ENCODE results near the gene DZIP1. TPM values are rescaled to one million over a fixed set of nuclear protein-coding genes. Genes with fewer than 3 reads are reported as not detected.

The DZIP1 gene
- polyA plus RNA-seq, 1 donor (not counting 4 experiments of a cell fraction or from before 2014, with no cell fraction given): 1.4 TPM

GRCh38 chr13:95676762-95677563 lies 32.5 kb upstream of the DZIP1 start, which contains the start of gene DNAJC3:
Gene DNAJC3 (plus strand): TSS chr13:95677139. CDS start chr13:95677256, 117 bp downstream.
- Histone ChIP-seq H2AFZ (ENCODE audit: control insufficient read depth, low read length) (peak within 1 kb of the TSS; percentile 99), H3K79me2 (ENCODE audit: control insufficient read depth, insufficient read depth, low read length) (peaks cover 57% of the 10 kb centered on the region), H3K4me3 (ENCODE audit: control insufficient read depth in 2 of 3, extremely low read depth in 1 of 3, insufficient read depth in 2 of 3, low read depth in 1 of 3, low read length in 3 of 3) (peak within 1 kb of the TSS; percentile 54 to 97 (median 96)), H3K36me3 (ENCODE audit: control insufficient read depth in 2 of 2, extremely low read depth in 1 of 2, insufficient read depth in 2 of 2, low read length in 2 of 2) (no peaks in the 10 kb centered on the region), H3K27ac (ENCODE audit: control insufficient read depth, insufficient read depth, low read length) (peak within 1 kb of the TSS; percentile 95), H3K9me3 (ENCODE audit: control insufficient read depth, low read depth, low read length) (no peaks in the 10 kb centered on the region), H3K9me1 (ENCODE audit: control insufficient read depth, extremely low read depth, insufficient read depth, low read length) (peaks cover 2% of the 10 kb centered on the region), H3K9ac (ENCODE audit: control insufficient read depth, extremely low read depth, insufficient read depth, low read length) (peak within 1 kb of the TSS; percentile 98), H4K20me1 (ENCODE audit: control insufficient read depth, extremely low read depth, insufficient read depth, low read length) (peaks cover 3% of the 10 kb centered on the region), H3K27me3 (ENCODE audit: control insufficient read depth, extremely low read depth, insufficient read depth, low read length) (no peaks in the 10 kb centered on the region), H3K4me1 (ENCODE audit: control insufficient read depth, extremely low read depth, insufficient read depth, low read length) (peaks cover 25% of the 10 kb centered on the region), H3K4me2 (ENCODE audit: control insufficient read depth, extremely low read depth, insufficient read depth, low read depth, low read length) (peak within 1 kb of the TSS; percentile 92)
- DNase-seq (ENCODE audit: low read depth, low spot score): peak; percentile 63
- no peak for FAIRE-seq
- dilution Hi-C loops (cut with MboI; ENCODE audit: extremely low pct_ligation_motif_present, low sequenced_read_pairs): no loop called here
- no peak for TF ChIP-seq CTCF (optimal IDR thresholded peaks at IDR 0.05 in 1 of 3, IDR thresholded peaks at IDR 0.05 in 1 of 3, conservative IDR thresholded peaks at IDR 0.05 in 1 of 3; ENCODE audit: extremely low read depth in 1 of 3, insufficient read depth in 2 of 3, low read length in 3 of 3)
- no peak for TF ChIP-seq EZH2 (IDR thresholded peaks at IDR 0.05; ENCODE audit: low read length)

GRCh38 chr13:95676105-95676761 lies 31.7 kb upstream of the DZIP1 start:
- Histone ChIP-seq H3K27ac (ENCODE audit: control insufficient read depth, insufficient read depth, low read length) (peak overlapping the region; percentile 95), H3K36me3 (ENCODE audit: control insufficient read depth in 2 of 2, extremely low read depth in 1 of 2, insufficient read depth in 2 of 2, low read length in 2 of 2) (no peaks in the 10 kb centered on the region), H3K9me3 (ENCODE audit: control insufficient read depth, low read depth, low read length) (no peaks in the 10 kb centered on the region), H3K4me1 (ENCODE audit: control insufficient read depth, extremely low read depth, insufficient read depth, low read length) (peaks cover 25% of the 10 kb centered on the region), H3K79me2 (ENCODE audit: control insufficient read depth, insufficient read depth, low read length) (peaks cover 50% of the 10 kb centered on the region), H3K9me1 (ENCODE audit: control insufficient read depth, extremely low read depth, insufficient read depth, low read length) (peaks cover 2% of the 10 kb centered on the region), H4K20me1 (ENCODE audit: control insufficient read depth, extremely low read depth, insufficient read depth, low read length) (peaks cover 3% of the 10 kb centered on the region), H3K4me2 (ENCODE audit: control insufficient read depth, extremely low read depth, insufficient read depth, low read depth, low read length) (peak overlapping the region; percentile 70), H2AFZ (ENCODE audit: control insufficient read depth, low read length) (peak overlapping the region; percentile 99), H3K27me3 (ENCODE audit: control insufficient read depth, extremely low read depth, insufficient read depth, low read length) (no peaks in the 10 kb centered on the region), H3K4me3 (ENCODE audit: control insufficient read depth in 2 of 3, extremely low read depth in 1 of 3, insufficient read depth in 2 of 3, low read depth in 1 of 3, low read length in 3 of 3) (peak overlapping the region; percentile 54 to 94 (median 71)), H3K9ac (ENCODE audit: control insufficient read depth, extremely low read depth, insufficient read depth, low read length) (peak overlapping the region; percentile 98)
- dilution Hi-C loops (cut with MboI; ENCODE audit: extremely low pct_ligation_motif_present, low sequenced_read_pairs): no loop called here
- FAIRE-seq: peak; percentile 5
- TF ChIP-seq EZH2 (IDR thresholded peaks at IDR 0.05; ENCODE audit: low read length): no peak
- no peak for TF ChIP-seq CTCF (optimal IDR thresholded peaks at IDR 0.05 in 1 of 3, IDR thresholded peaks at IDR 0.05 in 1 of 3, conservative IDR thresholded peaks at IDR 0.05 in 1 of 3; ENCODE audit: extremely low read depth in 1 of 3, insufficient read depth in 2 of 3, low read length in 3 of 3)
- no peak for DNase-seq (ENCODE audit: low read depth, low spot score)
